GM19397 (cell line): ENCODE measurements around the gene DLAT.
"Not testable (repeated sequence)": the region's sequence is repeated elsewhere in the genome, so short reads cannot be mapped to it uniquely, and the experiment has no call there.

Source experiments
- ATAC-seq: cut with Tn5 transposase; IDR thresholded peaks from one replicate; pipeline ENCODE4 v1.9.1; 2021; ENCODE audit warnings: mild to moderate bottlenecking, moderate library complexity; ENCODE audit not compliant: unreplicated experiment

The DLAT gene

GRCh38 chr11:112004389-112004788 lies 20.8 kb upstream of the DLAT start:
- ATAC-seq = peak; percentile 85

- no peak for ATAC-seq
These were observed 19.6 kb upstream of the DLAT start for GRCh38 chr11:112005422-112006094.

- not testable (repeated sequence) for ATAC-seq
These were observed 19.1 kb upstream of the DLAT start for GRCh38 chr11:112006095-112006441.

GRCh38 chr11:112011451-112011850 lies 13.8 kb upstream of the DLAT start:
- not testable (repeated sequence) for ATAC-seq

- no peak for ATAC-seq
These were observed 12.3 kb upstream of the DLAT start for GRCh38 chr11:112012874-112013273.

- no peak for ATAC-seq
These were observed 11.6 kb upstream of the DLAT start for GRCh38 chr11:112013497-112014164.

GRCh38 chr11:112016088-112016764 lies 9.0 kb upstream of the DLAT start:
- peak; percentile 78 for ATAC-seq

- peak; percentile 35 for ATAC-seq
These were observed 8.3 kb upstream of the DLAT start for GRCh38 chr11:112016765-112017376.

GRCh38 chr11:112017538-112017937 lies 7.7 kb upstream of the DLAT start:
- no peak for ATAC-seq

GRCh38 chr11:112019066-112019465 lies 6.1 kb upstream of the DLAT start:
- no peak for ATAC-seq

- no peak for ATAC-seq
These were observed 2.1 kb upstream of the DLAT start for GRCh38 chr11:112023104-112023503.

- peak; percentile 23 for ATAC-seq
These were observed 933 bp upstream of the DLAT start for GRCh38 chr11:112024178-112024772.

- ATAC-seq = no peak
These were observed 499 bp downstream of the DLAT start for GRCh38 chr11:112025707-112026106.

GRCh38 chr11:112026784-112027410 lies 1.7 kb downstream of the DLAT start:
- not testable (repeated sequence) for ATAC-seq

- no peak for ATAC-seq
These were observed 4.3 kb downstream of the DLAT start for GRCh38 chr11:112029460-112029859.

GRCh38 chr11:112033902-112034301 lies 8.7 kb downstream of the DLAT start:
- no peak for ATAC-seq

GRCh38 chr11:112037527-112037926 lies 12.3 kb downstream of the DLAT start:
- no peak for ATAC-seq

- ATAC-seq = no peak
These were observed 17.2 kb downstream of the DLAT start for GRCh38 chr11:112042161-112042960.

GRCh38 chr11:112042961-112043304 lies 17.7 kb downstream of the DLAT start:
- no peak for ATAC-seq

GRCh38 chr11:112044961-112045360 lies 19.8 kb downstream of the DLAT start:
- ATAC-seq = no peak
